Spinal cord (tissue), 10 donors: ENCODE data around the gene USP31. TPM values are rescaled to one million over a fixed set of nuclear protein-coding genes. Genes with fewer than 3 reads are reported as not detected.

Experiments used
- DNase-seq, 6 donors: peaks; one replicate each; pipeline versions ENCODE4 v3.0.0 to v3.0.0-alpha.2; 2013 to 2015; ENCODE audit warnings: low spot score in 6 of 6, low read depth in 4 of 6
- H3K27ac ChIP-seq: one replicate; pipeline ENCODE4 v1.5.1; 2013; ENCODE audit warnings: low read depth, low read length, control low read depth
- H3K27me3 ChIP-seq: one replicate; pipeline ENCODE4 v1.6.1; 2013; ENCODE audit warnings: low read length; ENCODE audit not compliant: control insufficient read depth, insufficient read depth
- H3K36me3 ChIP-seq: one replicate; pipeline ENCODE4 v1.6.1; 2013; ENCODE audit warnings: low read length; ENCODE audit not compliant: control insufficient read depth, insufficient read depth
- H3K4me1 ChIP-seq: one replicate; pipeline ENCODE4 v1.6.1; 2013; ENCODE audit warnings: low read length; ENCODE audit not compliant: control insufficient read depth, insufficient read depth
- H3K4me3 ChIP-seq: one replicate; pipeline ENCODE4 v1.5.1; 2013; ENCODE audit warnings: low read depth, low read length, control low read depth
- H3K9me3 ChIP-seq: one replicate; pipeline ENCODE4 v1.6.1; 2013; ENCODE audit warnings: low read length; ENCODE audit not compliant: control insufficient read depth, insufficient read depth
- WGBS: methylation state at CpG from one replicate; pipeline ENCODE4 v1.1.5; 2013; ENCODE audit warnings: missing lambda C conversion rate; ENCODE audit not compliant: insufficient coverage; 5-methylcytosine and 5-hydroxymethylcytosine counted together
- polyA plus RNA-seq, 2 donors: library from polyadenylated mRNA; unstranded; fragments of 120-200 nt; gene quantifications; one replicate each; pipeline ENCODE4 v1.2.1, GENCODE V29; 2013; ENCODE audit not compliant: insufficient read length in 2 of 2
- total RNA-seq, 2 donors: library from RNA; depleted of rRNA in 1 of 2; stranded (reverse); fragments of 120-200 nt in 1 of 2; fragments of >200 nt in 1 of 2; gene quantifications; one replicate each; pipeline versions ENCODE4 v1.2.3 to v1.2.4, GENCODE V29; 2013 to 2014
- donor health status: healthy.

USP31 gene
- total and polyA plus RNA-seq, 4 donors: 10.7 to 22.5 (median 12.6) TPM

DNA sequence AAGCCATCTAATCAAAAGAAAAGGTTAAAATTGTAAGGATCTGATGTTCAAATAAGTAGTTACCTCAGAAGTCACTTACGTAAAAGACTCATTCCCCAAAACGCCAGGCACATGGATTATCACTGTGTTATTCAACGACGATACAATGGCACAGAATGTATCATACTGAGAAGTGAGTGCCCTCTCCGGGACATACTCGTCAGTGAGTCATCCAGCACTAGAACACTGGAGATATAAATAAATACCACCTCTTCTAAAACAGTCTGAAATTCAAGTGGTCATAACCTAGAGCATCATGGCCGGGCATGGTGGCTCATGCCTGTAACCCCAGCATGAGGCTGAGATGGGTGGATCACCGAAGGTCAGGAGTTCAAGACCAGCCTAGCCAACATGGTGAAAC lies 24.9 kb downstream of the USP31 start:
- Histone ChIP-seq H3K9me3 (no peaks in the 10 kb centered on the region), H3K4me3 (no peak overlapping the region), H3K4me1 (peaks cover 5% of the 10 kb centered on the region), H3K36me3 (no peaks in the 10 kb centered on the region), H3K27me3 (no peaks in the 10 kb centered on the region), H3K27ac (no peak overlapping the region)
- no peak for DNase-seq
- 91% methylated on average over 4 of the region's 8 CpGs for WGBS

DNA sequence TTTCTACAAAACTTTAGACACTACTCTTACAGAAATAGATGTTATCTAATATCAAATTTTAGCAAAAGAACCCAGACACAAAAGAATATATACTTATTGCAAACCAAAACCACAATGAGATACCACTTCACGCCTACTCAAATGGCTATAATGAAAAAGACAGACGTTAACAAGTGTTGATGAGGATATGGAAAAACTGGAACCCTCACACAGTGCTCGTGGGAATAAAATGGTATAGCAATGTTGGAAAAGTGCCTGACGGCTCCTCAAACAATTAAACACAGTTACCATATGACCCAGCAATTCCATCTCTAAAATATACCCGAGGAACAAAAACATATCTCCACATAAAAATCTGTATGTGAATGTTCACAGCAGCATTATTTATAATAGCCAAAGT lies 27.1 kb downstream of the USP31 start:
- no CpG with 5 or more reads among the region's 5 CpGs for WGBS
- DNase-seq: no peak
- no peak overlapping the region for H3K27ac ChIP-seq

DNA sequence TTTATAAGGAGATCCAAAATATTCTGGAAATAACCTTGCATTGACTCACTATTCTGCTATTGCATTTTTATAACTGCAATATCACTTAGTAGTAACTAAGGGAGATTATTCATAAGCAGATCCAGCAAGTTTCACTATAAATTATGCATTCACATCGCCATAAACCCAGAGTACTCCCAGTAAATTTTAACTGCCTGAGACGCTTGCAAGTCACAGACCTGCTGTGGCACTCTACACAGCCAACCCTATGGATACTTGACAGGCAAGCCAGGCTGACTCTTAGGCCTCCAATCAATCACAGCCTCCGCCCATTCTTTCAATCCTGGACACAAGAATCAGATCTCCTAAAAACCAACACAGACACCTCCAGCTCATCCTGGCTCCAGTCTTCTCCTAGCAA lies 28.2 kb downstream of the USP31 start:
- DNase-seq: peak in 2 of 6 donors; percentile 44 to 45
- no peaks in the 10 kb centered on the region for H3K36me3 ChIP-seq
- no peak overlapping the region for H3K27ac ChIP-seq
- WGBS: 53% methylated on average over 3 of the region's 3 CpGs
- H3K27me3 ChIP-seq: no peaks in the 10 kb centered on the region
- H3K4me3 ChIP-seq: no peak overlapping the region
- no peaks in the 10 kb centered on the region for H3K9me3 ChIP-seq
- H3K4me1 ChIP-seq: peaks cover 5% of the 10 kb centered on the region

More for the DNA sequence above, 27.1 kb downstream of the USP31 start:
- H3K9me3 ChIP-seq: no peaks in the 10 kb centered on the region
- H3K27me3 ChIP-seq: no peaks in the 10 kb centered on the region
- H3K36me3 ChIP-seq: no peaks in the 10 kb centered on the region
- no peak overlapping the region for H3K4me3 ChIP-seq
- H3K4me1 ChIP-seq: peaks cover 5% of the 10 kb centered on the region

DNA sequence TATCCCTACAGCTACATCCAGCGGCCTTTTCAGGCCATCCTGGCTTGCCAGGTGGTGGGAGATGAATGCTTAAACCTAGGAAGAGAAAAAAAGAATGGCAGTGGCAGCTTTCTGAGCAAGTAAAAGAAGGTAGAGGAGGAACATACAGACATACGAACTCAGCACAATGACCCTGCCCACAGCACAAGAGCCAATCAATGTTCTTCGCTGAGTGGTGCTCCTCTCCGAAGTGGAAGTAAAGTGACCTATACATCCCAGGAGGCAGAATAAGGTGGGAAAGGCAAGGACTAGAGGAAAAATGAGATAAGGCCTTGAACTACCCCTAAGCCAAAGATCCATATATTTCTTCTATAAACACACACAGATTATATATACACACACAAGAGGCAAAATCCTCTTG lies 28.7 kb downstream of the USP31 start:
- DNase-seq: no peak
- H3K4me3 ChIP-seq: no peak overlapping the region
- no peak overlapping the region for H3K27ac ChIP-seq
- H3K4me1 ChIP-seq: peaks cover 5% of the 10 kb centered on the region
- no CpG with 5 or more reads among the region's 4 CpGs for WGBS
- no peaks in the 10 kb centered on the region for H3K9me3 ChIP-seq
- no peaks in the 10 kb centered on the region for H3K36me3 ChIP-seq
- no peaks in the 10 kb centered on the region for H3K27me3 ChIP-seq

DNA sequence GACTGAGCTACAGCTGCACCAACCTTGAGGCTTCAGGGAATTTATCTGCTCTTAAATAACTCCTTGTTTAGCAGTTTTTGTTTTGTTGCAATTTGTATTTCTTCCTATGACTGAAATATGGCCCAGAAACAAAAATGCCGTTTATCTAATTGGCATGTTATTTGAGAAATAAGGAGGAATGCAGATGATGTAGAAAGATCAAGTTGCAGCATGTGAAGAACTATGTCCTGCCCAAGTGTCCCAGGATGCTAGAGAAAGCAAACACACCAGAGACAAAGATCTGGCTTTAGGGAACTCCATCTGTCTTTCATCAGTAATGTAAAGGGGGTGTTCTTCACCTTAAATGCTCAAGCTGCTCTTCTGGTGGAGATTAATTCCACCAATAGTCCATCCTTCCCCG lies 29.7 kb downstream of the USP31 start:
- Histone ChIP-seq H3K27me3 (no peaks in the 10 kb centered on the region), H3K36me3 (no peaks in the 10 kb centered on the region), H3K4me1 (peaks cover 5% of the 10 kb centered on the region), H3K27ac (no peak overlapping the region), H3K9me3 (no peaks in the 10 kb centered on the region), H3K4me3 (no peak overlapping the region)
- WGBS: 73% methylated on average over 2 of the region's 2 CpGs
- no peak for DNase-seq

DNA sequence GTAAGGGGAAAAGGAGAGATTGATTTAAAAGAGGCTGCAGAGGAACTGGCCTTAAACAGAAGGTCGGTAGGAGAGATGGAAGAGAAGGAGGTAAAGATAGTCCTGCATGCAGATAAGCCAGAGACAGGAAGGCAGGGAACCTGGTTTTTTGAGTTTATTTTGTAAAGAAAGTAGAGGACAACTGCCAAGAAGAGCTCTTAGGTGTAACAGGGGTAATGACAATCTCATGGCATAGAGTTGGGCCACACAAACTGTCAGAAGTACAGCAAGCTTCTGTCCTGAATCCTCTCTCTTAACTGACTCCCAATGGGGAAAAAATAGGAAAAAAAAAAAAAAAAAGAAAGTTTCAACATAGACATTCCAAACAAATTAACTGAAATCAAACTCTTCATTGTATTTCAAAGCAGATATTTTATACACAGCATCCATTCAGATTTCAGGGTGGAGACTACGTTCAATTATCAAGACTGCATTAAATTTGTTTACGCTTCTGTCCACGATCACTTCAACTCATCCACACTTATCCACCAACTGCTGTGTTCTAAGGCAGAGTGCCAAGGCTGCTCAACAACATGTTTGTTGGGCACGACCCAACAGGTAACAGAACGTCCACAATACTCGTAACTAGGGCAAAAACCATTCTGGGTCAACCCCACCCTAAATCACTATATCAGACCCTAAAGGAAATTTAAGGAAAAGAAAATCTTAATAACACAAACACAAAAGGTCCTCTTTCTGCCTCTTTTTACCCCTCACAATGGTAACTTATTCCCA lies 34.9 kb downstream of the USP31 start:
- no peak for DNase-seq
- WGBS: 61% methylated on average over 4 of the region's 7 CpGs

DNA sequence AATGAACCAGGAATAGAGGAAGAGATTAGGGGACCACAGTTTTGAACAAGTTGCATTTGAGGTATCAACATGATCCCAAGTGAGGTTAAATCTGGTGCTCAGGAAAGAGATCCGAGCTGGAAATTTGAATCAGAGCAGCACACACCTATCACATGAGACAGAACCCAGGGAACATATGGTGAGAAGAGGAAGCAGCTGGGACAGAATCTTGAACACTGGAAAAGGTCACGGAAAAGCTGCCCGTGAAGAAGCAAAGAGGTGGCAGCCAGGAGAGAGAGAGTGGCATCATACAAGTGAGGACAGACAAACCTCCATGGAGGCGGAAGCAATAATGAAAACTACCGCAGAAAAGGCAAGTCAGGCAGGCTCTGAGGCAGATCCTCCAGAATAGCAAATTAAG lies 36.1 kb downstream of the USP31 start:
- Histone ChIP-seq H3K4me1 (no peaks in the 10 kb centered on the region), H3K36me3 (no peaks in the 10 kb centered on the region), H3K27me3 (no peaks in the 10 kb centered on the region), H3K27ac (no peak overlapping the region), H3K4me3 (no peak overlapping the region), H3K9me3 (peaks cover 2% of the 10 kb centered on the region)
- DNase-seq: no peak
- 82% methylated on average over 2 of the region's 5 CpGs for WGBS

More for the DNA sequence above, 34.9 kb downstream of the USP31 start:
- H3K4me3 ChIP-seq: no peak overlapping the region
- no peaks in the 10 kb centered on the region for H3K27me3 ChIP-seq
- no peak overlapping the region for H3K27ac ChIP-seq
- H3K9me3 ChIP-seq: no peaks in the 10 kb centered on the region
- no peaks in the 10 kb centered on the region for H3K36me3 ChIP-seq
- no peaks in the 10 kb centered on the region for H3K4me1 ChIP-seq

DNA sequence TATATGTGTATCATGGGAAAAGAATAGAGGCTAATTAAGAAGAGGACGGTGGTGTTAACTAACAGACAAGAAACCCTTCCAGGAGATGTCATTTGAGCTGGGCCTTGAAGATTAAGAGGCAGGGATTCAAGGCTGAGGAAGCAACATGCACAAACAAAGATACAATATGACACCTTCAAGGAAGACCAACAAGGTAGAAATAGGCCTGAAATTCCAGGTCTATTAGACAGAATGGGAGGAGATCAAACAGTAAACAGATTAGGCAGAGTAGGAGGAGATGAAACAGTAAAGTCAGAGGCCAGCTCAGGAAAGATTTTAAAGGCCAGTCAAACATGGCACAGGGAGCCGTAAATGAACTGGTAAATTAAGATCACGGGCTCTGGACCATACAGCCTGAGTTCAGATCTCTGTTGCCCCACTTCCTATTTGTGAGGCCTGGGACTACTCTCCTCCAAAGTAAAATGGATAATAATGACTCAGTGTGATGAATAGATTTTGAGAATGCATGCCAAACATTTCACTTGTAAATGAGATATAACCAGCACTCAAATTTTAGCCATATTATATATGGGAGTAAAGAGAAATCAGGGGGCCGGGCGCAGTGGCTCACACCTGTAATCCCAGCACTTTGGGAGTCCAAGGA lies 38.9 kb downstream of the USP31 start:
- DNase-seq: no peak
- no peak overlapping the region for H3K4me3 ChIP-seq
- 83% methylated on average over 1 of the region's 5 CpGs for WGBS
- H3K27ac ChIP-seq: no peak overlapping the region
- H3K27me3 ChIP-seq: no peaks in the 10 kb centered on the region
- no peaks in the 10 kb centered on the region for H3K4me1 ChIP-seq
- peaks cover 2% of the 10 kb centered on the region for H3K9me3 ChIP-seq
- peaks cover 6% of the 10 kb centered on the region for H3K36me3 ChIP-seq

DNA sequence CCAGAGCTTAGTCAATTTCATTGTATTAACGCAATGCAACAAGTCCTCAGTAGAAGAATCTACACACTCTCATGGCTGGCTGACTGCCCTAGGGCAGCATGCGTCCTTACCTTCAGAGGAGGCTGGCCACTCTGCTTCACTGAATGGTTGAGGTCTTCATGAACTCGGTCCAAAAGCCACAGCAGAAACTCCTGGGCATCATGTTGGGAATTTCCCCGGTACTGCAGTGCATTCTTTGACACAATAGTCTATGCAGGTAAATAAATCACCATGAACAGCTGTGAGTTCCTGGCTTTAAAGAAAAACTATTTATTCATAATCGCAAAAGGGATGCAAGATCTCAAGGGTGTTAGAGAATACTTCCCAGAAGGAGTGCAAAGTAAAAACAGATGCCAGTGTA lies 41.3 kb downstream of the USP31 start:
- DNase-seq: no peak
- no peak overlapping the region for H3K4me3 ChIP-seq
- no peaks in the 10 kb centered on the region for H3K4me1 ChIP-seq
- H3K9me3 ChIP-seq: peaks cover 2% of the 10 kb centered on the region
- 51% methylated on average over 4 of the region's 5 CpGs for WGBS
- H3K27ac ChIP-seq: no peak overlapping the region
- peaks cover 11% of the 10 kb centered on the region for H3K36me3 ChIP-seq
- H3K27me3 ChIP-seq: no peaks in the 10 kb centered on the region

DNA sequence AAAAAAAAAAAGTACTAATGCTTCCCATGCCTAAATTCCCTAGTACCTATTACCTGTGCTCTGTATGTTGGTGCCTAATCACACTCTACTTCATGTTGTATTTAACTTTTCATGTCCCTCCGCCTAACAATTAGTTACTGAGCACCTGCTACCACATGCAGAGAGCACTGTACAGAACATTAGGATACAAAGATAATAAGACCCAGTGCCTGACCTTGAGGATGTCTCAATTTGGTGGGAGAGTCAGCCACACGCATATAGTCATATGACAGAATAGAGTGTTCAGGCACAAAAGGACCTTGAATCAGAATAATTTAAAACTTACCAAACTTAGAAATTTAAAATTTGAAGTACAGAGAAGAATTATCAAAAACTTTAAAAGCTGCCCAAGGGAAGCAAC lies 42.1 kb downstream of the USP31 start:
- Histone ChIP-seq H3K9me3 (peaks cover 2% of the 10 kb centered on the region), H3K27me3 (no peaks in the 10 kb centered on the region), H3K36me3 (peaks cover 11% of the 10 kb centered on the region), H3K4me1 (no peaks in the 10 kb centered on the region), H3K4me3 (no peak overlapping the region), H3K27ac (no peak overlapping the region)
- no CpG with 5 or more reads among the region's 2 CpGs for WGBS
- DNase-seq: no peak
